Type B pancreatic cell (in vitro differentiated cells): ENCODE results near the gene LPO. TPM values are rescaled to one million over a fixed set of nuclear protein-coding genes. Genes with fewer than 3 reads are reported as not detected.

ENCODE experiments used
- DNase-seq: peaks from one replicate; pipeline ENCODE4 v3.0.0; 2021; ENCODE audit warnings: mixed read lengths; ENCODE audit not compliant: unreplicated experiment; ENCODE audit errors: extremely low spot score
- H3K27ac Mint-ChIP-seq: 2 replicates; pipeline ENCODE4 v1.8.0; 2021; ENCODE audit warnings: mild to moderate bottlenecking, mixed read lengths
- H3K27me3 Mint-ChIP-seq: 2 replicates; pipeline ENCODE4 v1.8.0; 2021; ENCODE audit warnings: mixed read lengths
- H3K36me3 Mint-ChIP-seq: 2 replicates; pipeline ENCODE4 v1.8.0; 2021; ENCODE audit warnings: mixed read lengths
- H3K4me1 Mint-ChIP-seq: one replicate; pipeline ENCODE4 v1.8.0; 2021; ENCODE audit warnings: mixed read lengths; ENCODE audit not compliant: unreplicated experiment
- H3K4me3 Mint-ChIP-seq: 2 replicates; pipeline ENCODE4 v1.8.0; 2021; ENCODE audit warnings: mild to moderate bottlenecking, mixed read lengths
- H3K9me3 Mint-ChIP-seq: 2 replicates; pipeline ENCODE4 v1.8.0; 2021; ENCODE audit warnings: mixed read lengths
- CTCF ChIP-seq: fragments of 200-600 bp; sonication (generic); conservative IDR thresholded peaks from 2 replicates; pipeline ENCODE4 v1.5.0; 2021; ENCODE audit warnings: antibody characterized with exemption, mild to moderate bottlenecking
- total RNA-seq: library from RNA; stranded (reverse); gene quantifications from 2 replicates; pipeline ENCODE4 v1.2.1, GENCODE V29; 2021; ENCODE audit warnings: low replicate concordance

LPO gene
- total RNA-seq, 1 donor from 2014 or later = not detected

DNA sequence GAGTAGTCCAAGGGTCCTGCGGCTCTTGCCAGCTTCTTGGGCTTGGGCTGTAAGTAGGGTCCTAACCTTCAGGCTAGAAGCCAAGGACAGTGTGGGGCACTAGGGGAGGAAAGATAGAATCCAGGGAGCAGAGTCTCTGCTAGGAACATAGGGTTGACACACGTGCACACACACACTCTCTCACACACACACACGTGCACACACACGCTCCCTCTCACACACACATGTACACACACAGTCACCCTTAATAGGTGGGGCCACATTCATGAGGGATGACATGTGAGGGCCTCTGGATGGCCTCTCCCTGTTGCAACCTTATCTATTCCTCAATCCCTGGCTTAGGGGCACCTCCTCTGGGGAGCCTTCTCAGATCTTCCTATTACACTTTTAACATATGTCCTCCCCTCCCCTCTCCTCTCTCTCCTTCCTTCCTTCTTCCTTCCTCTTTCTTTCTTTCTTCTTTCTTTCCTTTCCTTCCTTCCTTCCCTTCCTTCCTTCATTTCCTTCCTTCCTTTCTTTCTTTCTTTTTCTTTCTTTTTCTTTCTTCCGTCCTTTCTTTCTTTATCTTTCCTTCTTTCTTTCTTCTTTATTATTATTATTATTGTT, 42.8 kb upstream of the LPO start:
- Mint-ChIP-seq H3K27ac (no peak overlapping the region), H3K4me3 (no peak overlapping the region), H3K27me3 (peaks cover 61% of the 10 kb centered on the region), H3K4me1 (no peaks in the 10 kb centered on the region), H3K36me3 (no peaks in the 10 kb centered on the region), H3K9me3 (no peaks in the 10 kb centered on the region)
- no peak for DNase-seq
- no peak for TF ChIP-seq CTCF

DNA sequence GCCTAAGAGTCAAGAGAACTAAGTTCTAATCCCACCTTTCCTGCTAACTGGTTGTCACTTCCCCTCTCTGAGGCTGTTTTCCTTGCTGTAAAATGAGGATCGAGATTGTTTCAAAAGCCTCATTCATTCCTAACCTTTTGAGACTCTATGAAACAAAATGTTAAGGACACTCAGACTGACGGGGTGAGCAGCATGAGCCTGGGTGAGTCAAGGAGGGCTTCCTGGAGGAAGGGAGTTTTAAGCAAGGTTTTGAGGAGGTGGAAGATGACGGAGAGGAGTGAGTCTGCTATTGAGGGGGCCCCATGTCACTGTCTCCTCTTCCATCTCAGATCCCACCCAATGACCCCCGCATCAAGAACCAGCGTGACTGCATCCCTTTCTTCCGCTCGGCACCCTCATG, 41.8 kb upstream of the LPO start:
- no peak for DNase-seq
- H3K27me3 Mint-ChIP-seq = peaks cover 55% of the 10 kb centered on the region
- H3K4me1 Mint-ChIP-seq = no peaks in the 10 kb centered on the region
- H3K27ac Mint-ChIP-seq = no peak overlapping the region
- no peaks in the 10 kb centered on the region for H3K9me3 Mint-ChIP-seq
- no peak for TF ChIP-seq CTCF
- no peak overlapping the region for H3K4me3 Mint-ChIP-seq
- H3K36me3 Mint-ChIP-seq = no peaks in the 10 kb centered on the region

DNA sequence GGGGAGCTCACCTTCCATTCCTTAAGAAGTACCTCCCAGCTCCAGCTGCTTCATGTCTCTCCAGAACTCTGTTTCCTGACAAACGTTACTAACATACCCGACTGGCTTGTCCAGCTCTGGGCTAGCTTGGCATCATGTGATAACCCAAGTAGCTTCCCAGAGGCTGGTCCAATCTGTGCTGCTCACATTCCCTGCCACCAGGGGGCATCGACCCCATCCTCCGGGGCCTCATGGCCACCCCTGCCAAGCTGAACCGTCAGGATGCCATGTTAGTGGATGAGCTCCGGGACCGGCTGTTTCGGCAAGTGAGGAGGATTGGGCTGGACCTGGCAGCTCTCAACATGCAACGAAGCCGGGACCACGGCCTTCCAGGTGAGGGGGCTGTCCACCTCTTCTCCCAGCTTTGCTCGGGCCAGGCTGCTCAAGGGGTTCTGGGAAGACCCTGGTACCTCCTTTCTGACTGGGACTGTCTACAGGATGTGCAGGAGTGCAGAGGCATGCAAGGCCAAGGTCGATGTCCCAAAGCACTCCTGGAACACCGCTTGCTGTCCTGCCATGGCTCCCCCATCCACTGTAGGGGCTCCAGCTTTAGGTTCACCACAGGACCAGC, 38.3 kb upstream of the LPO start:
- Mint-ChIP-seq H3K27ac (no peak overlapping the region), H3K36me3 (no peaks in the 10 kb centered on the region), H3K9me3 (no peaks in the 10 kb centered on the region), H3K27me3 (peaks cover 40% of the 10 kb centered on the region), H3K4me3 (no peak overlapping the region), H3K4me1 (no peaks in the 10 kb centered on the region)
- peak; percentile 77 for TF ChIP-seq CTCF
- DNase-seq = no peak

- Mint-ChIP-seq H3K27ac (no peak overlapping the region), H3K9me3 (no peaks in the 10 kb centered on the region), H3K4me1 (no peaks in the 10 kb centered on the region), H3K4me3 (no peak overlapping the region), H3K36me3 (no peaks in the 10 kb centered on the region), H3K27me3 (peaks cover 22% of the 10 kb centered on the region)
- DNase-seq = no peak
- TF ChIP-seq CTCF = no peak
Observed at GRCh38 chr17:58202859-58203258, 35.5 kb upstream of the LPO start.

DNA sequence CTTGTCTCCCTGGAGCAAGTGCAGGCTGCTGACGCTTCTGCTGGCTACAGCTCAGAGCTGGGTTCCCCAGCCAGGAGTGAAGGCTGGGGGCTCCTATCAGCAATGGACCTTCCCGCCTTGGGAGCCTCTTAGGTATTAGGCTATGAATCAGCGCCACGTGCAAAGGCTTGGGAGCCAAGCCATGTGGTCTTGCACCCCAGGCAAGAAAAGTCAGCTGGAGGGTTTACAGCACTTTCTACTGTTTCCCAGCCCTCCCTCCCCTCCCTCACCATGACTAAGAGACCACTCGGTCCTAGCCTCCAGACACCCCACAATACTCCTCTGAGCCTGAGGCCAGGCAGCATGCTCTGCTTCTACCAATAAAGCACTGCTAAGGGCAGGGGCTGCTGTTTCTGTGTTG, 33.6 kb upstream of the LPO start:
- no peak for TF ChIP-seq CTCF

More for the DNA sequence above, 33.6 kb upstream of the LPO start:
- no peak overlapping the region for H3K27ac Mint-ChIP-seq
- no peak overlapping the region for H3K4me3 Mint-ChIP-seq
- no peaks in the 10 kb centered on the region for H3K9me3 Mint-ChIP-seq
- peaks cover 8% of the 10 kb centered on the region for H3K36me3 Mint-ChIP-seq
- no peak for DNase-seq
- no peaks in the 10 kb centered on the region for H3K4me1 Mint-ChIP-seq
- H3K27me3 Mint-ChIP-seq = peaks cover 11% of the 10 kb centered on the region
